Stimulated activated CD4-positive, alpha-beta T cell treated with anti-CD3 and anti-CD28 coated beads, Interleukin-1b, Interleukin-23, amount 100 ng/mL, for 4 hours (primary cell): Measurements from ENCODE around the gene ZSCAN20.
A peak's percentile ranks its signal among the peaks of the same experiment; 100 is the strongest.

ENCODE experiments used
- DNase-seq, 2 donors: peaks; one replicate each; pipeline ENCODE4 v3.0.0-alpha.2; 2020; ENCODE audit warnings: low read depth in 2 of 2

The ZSCAN20 gene

DNA sequence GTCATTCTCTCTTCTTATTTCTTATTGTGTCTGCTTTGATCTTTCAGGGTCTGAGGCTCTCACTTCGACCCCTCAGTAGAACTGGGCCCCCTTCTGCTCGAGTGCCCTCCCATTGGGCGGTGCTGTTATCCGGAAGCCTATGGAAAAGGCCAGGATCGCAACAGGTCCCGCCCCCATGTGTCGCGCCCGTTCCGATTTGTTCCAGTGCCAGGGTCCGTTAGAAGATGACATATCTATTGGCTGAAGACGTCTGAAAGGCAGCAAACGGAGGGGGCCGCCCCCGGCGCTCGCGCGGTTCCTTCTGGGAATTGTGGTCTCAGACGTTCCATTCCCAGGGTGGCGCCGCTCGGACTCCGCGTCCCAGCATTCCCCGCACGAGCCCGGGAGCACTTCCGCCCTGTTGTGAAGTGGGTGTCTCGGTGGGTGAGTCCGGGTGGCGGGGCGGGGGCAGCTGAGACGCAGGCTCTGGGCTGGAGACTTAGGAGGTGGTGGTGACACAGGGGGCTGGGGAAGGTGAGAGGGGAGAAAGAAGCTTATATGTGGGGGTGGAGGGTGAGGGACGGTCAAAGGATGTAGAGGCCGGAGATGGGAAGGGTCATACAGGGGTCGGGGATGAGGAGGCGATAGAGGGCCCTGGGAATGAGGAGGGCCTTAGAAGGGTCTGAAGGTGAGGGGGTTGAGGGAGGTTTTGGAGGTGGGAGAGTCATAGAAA lies at the start of gene ZSCAN20:
Gene ZSCAN20, plus strand, starts transcription at position 377 of the 712 bp plus-strand sequence. CDS start 6,644 bp downstream, outside the sequence.
- peak; percentile 73 to 77 for DNase-seq

GRCh38 chr1:33424205-33424604 lies 48.2 kb upstream of the ZSCAN20 start:
- no peak for DNase-seq

GRCh38 chr1:33424610-33425009 lies 47.8 kb upstream of the ZSCAN20 start:
- DNase-seq = no peak

DNA sequence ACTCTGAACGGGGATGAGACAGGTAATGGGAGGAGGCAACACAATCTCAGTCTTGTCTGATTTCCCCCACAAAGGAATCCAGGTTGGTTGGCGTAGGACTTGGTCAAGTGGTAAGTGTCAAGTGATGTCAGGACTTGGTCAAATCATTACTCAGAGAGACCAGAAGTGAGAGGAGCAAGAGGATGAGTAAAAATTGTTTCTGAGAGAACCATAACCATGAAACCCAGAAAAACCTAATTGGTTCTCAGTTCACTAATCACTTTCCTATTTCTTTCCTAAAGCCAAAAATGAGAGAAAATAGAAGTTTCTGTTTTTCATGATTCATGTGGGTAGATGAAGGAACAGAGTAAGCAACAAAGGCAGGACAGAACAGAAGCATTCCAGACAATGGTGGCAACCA lies 46.5 kb upstream of the ZSCAN20 start:
- DNase-seq = no peak

DNA sequence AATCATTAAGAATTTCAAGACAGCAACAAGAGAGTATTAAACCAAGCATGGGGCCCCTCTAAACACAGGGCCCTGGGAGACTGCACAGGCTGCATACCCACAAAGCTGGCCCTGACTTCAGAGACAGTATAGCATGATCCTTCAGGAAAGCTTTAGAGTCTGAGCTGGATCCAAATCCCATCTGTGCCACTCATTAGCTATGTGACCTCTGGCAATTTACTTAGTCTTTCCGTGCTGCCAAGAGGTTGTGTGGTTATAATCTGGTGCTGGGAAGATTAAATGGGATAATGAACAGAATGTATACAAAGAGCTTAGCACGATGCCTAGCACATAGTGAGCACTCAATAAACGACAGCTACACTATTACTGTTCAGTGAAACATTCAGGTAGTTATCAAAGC lies 45.5 kb upstream of the ZSCAN20 start:
- no peak for DNase-seq

GRCh38 chr1:33428661-33429060 lies 43.8 kb upstream of the ZSCAN20 start:
- no peak for DNase-seq

DNA sequence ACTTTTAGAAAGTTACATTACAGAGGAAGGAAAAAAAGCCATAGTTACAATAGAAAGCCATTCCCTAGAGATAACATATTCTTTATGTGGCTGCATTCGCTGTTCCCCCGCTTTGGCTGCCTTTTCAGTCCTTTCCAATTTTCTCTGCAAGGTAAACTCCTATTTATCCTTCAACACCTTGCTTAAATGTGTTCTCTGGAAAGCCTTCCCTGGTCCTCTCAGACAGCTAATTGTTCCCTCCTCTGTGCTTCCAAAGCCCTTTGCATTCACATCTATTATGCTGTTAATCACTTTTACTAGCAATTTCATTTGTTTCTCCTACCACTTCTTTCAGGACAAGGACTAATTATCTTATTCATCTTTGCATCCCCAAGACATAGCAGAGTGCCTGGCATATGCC lies 43.1 kb upstream of the ZSCAN20 start:
- no peak for DNase-seq

GRCh38 chr1:33429856-33430691 lies 42.4 kb upstream of the ZSCAN20 start:
- DNase-seq = peak in 1 of 2 donors; percentile 15

GRCh38 chr1:33430692-33431593 lies 41.5 kb upstream of the ZSCAN20 start, which contains the start of gene PHC2:
PHC2 (minus strand) TSS chr1:33431095; CDS start chr1:33375539, 55,556 bp downstream.
- peak; percentile 79 to 90 for DNase-seq

DNA sequence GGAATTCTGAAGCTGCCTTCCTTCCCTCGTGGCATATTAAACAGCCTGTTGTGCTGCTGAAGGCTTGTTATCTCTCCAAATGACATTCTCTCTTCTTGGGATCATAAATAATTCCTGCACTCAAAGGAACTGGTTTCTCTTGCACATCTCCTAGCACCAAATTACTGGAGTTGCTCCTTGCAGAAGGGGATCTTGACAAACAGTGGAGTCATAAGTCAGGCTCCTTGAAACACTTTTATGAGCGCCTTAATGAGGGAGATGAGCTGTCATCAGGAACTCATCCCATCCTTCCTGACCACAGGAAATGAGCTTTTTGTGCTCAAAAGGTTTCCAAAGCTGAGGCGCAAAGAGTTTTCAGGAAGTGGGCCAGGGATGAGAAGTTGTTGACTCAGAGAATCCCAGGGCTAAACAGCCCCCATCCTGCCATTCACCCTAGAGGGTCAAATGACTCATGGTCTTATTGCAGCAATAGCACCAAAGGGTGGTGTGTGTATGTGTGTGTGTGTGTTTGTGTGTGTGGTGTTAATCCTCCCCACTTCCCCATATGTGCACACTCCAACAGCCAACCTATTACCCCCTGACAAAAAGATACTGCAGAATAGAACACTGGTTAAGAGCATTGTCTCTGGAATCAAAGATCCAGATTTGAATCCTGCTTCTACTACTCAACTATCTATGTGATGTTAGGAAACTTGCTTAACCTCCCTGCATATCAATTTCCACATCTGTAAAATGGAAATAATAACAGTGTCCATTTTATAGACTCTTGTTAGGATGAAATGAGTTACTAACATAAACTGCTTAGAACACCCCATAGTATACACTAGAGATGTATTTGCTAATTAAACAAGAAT lies 38.7 kb upstream of the ZSCAN20 start:
- DNase-seq = no peak

DNA sequence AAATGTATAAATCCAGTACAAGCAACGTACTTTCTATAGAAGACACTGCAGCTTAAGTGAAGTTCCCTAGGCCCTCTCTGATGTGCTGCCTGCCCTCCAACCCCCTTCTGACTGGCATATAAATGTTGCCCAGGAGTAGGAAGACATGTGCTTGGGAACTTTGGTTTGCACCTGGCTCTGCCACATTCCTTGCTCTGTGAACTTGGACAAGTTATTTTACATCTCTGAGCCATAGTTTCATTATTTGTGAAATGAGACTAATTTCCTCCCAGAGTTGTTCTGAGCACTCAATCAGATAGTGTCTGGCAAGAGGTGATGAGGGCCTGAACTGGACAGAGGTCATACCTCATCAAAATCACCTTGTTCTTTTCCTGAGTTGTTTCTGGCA lies 38.1 kb upstream of the ZSCAN20 start:
- no peak for DNase-seq

GRCh38 chr1:33435096-33435820 lies 37.2 kb upstream of the ZSCAN20 start:
- DNase-seq = no peak

- DNase-seq = no peak
Observed at GRCh38 chr1:33436557-33437285, 35.7 kb upstream of the ZSCAN20 start.

DNA sequence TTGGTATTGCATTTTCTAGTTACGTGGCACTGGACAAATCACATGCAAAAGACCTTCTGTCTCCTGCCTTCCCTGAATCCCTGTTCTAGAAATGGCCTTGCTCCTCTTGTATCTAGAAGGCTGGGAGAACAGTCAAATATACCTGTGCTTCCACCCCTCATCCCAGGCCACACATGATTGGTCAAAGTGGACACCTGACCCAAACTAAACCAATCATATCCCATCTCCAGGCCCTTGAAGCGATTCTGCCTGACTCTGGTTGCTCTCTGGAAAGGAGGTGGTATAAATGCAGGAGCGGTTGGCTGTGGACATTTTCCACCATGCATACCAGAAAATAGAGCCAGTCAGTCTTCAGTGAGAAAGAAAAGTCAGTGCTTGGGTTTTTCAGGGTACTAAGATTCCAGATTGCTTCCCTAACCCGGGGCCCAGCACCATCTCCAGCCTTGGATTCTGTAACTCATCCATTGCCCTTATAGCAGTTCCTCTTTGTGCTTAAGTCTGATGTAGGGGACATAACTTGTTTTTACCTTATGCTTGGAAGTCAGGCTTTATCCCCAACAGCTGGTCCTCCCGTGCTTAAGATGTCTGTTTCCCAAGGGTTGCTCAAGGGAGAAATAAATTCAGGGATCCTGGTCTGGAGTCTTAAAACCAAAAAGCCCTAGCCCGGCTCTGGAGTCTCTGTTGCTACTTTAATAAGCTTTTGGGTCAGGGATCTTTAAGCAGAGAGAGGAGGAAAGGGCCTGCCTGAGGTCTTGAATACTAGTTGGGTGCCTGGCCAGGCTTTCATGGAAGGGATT lies 33.9 kb upstream of the ZSCAN20 start:
- no peak for DNase-seq

- DNase-seq = no peak
Observed at GRCh38 chr1:33439662-33440061, 32.8 kb upstream of the ZSCAN20 start.

DNA sequence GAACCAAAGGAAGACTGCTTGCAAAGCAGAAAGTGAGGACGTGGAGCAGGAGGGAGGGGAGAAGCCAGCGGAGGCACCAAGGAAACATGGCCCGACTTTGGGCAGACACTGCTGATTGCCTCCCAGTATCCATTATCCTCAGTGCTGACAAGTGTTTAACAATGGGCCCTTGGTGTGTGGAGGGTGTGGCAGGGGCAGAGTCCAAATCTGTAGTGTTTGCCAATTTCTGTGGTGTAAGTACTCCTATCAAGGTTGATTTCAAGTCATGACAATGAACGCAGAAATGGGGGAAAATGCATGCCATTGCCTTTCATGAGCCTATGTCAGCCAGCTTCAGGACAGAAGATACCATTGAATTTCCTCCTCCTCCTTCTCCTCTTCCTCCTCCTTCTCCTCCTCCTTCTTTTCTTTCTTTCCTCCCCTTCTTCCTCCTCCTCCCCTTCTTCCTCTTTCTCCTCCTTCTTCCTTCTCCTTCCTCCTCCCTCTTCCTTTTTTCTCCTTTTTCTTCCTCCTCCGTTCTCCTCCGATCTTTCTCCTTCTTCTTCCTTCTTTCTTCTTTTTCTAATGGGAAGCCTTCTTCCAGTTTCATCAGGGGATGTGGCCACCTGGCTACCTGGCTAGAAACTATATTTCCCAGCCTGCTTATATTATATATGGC lies 31.2 kb upstream of the ZSCAN20 start:
- DNase-seq = no peak

GRCh38 chr1:33442141-33442540 lies 30.3 kb upstream of the ZSCAN20 start:
- DNase-seq = no peak

DNA sequence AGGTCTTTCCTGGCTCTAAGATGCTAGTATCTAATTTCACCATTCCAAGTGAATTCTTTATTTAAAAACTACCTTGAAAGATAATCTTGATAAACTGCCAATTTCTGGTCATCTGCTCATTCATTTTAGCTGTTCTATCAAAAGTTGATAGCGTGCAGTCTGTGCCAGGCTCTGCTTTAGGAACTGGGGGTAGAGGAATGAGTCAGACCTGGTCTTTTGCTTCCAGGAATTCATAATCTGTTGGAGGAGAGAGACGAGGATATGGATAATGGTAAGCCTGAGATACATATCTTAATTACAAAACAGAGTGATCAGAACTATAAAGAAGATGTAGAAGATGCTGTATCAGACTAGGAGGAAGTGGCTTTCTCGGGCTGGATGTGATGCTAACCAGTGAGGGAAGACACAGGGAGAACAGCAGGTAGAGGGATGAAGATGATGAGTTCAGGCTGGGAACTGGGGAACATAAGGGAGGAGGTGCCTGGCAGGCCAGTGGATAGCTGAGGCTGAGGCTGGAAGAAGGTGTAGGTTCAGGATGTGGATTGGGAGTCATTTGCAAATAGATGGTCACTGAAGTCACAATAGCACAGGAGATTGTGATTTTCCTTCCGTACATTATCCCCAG lies 29.3 kb upstream of the ZSCAN20 start:
- no peak for DNase-seq
